BLaER1 treated with 17β-estradiol and CSF1 and Interleukin-3, amounts not matched to agents 10 nM and 100 nM (cell line): Measurements from ENCODE around the gene NDUFV2.
A peak's percentile ranks its signal among the peaks of the same experiment; 100 is the strongest.

Experiments
- H3K27ac ChIP-seq, 11 experiments: shearing (Covaris generic); formaldehyde crosslinking; 2 replicates each; pipeline ENCODE4 v1.8.1; 2022
- H3K27me3 ChIP-seq, 11 experiments: shearing (Covaris generic); formaldehyde crosslinking; 2 replicates each; pipeline ENCODE4 v1.8.1; 2022
- H3K36me3 ChIP-seq, 11 experiments: shearing (Covaris generic); formaldehyde crosslinking; 2 replicates each; pipeline ENCODE4 v1.8.1; 2022
- H3K4me1 ChIP-seq, 10 experiments: shearing (Covaris generic); formaldehyde crosslinking; 2 replicates each; pipeline ENCODE4 v1.8.1; 2022
- H3K4me2 ChIP-seq, 11 experiments: shearing (Covaris generic); formaldehyde crosslinking; 2 replicates each; pipeline ENCODE4 v1.8.1; 2022
- H3K4me3 ChIP-seq, 10 experiments: shearing (Covaris generic); formaldehyde crosslinking; 2 replicates each; pipeline ENCODE4 v1.8.1; 2022
- H3K9ac ChIP-seq, 11 experiments: shearing (Covaris generic); formaldehyde crosslinking; 2 replicates each; pipeline ENCODE4 v1.8.1; 2022
- H3K9me3 ChIP-seq, 11 experiments: shearing (Covaris generic); formaldehyde crosslinking; replicated peaks in 1 of 11; 2 replicates each; pipeline ENCODE4 v1.8.1; 2022
- H4K20me1 ChIP-seq, 11 experiments: shearing (Covaris generic); formaldehyde crosslinking; 2 replicates each; pipeline ENCODE4 v1.8.1; 2022
- Cebpa-rat ChIP-seq, 11 experiments: shearing (Covaris generic); IDR thresholded peaks; 2 replicates each; pipeline ENCODE4 v1.8.1; 2022

Gene NDUFV2

DNA sequence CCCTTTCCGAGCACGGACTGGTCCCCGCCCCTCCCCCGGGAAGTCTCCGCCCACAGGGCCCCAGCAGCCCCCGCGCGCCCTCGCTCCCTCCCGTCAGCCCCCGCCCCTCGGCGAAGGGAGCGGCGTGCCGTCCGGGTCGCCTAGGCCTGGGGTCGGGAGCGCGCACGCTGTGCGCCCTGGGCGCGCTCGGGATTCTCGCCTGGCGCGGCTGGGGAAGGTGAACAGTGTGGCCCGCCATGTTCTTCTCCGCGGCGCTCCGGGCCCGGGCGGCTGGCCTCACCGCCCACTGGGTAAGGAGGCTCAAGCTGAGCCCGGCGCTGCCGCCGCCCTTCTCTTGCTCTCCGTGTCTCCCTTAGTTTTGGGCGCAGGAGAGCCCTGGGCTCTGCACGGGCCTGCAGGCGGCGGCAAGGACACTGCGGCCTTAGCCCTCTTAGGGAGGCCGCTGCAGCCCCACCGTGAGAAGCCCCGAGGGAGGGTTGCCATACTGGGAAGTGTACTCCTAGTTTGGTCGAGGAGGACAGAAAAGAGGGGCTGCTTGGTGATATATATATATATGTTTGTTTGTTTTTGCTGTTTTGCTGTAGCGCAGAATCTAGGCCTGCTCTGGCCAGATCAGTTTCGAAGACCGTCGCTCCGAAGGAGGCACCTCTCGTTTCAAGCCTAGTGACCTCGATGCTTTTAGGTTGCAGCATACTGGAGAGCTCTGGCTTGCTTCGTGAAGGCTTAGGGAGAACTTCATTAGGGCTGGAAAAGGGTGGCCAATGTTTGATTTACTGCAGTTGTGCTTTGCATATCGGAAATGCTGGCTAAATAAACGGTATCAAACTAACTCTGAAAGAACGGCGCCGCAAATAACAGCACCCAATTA, at the start of gene NDUFV2:
Gene NDUFV2, plus strand, starts transcription at position 192 of the 868 bp plus-strand sequence. Its CDS starts 45 bp downstream, at position 237.
- peaks cover 0 to 31% (median 9%) of the 10 kb centered on the region in 11 experiments; a peak in 8 of 22 replicates for H3K36me3 ChIP-seq
- no peak for TF ChIP-seq Cebpa-rat (IDR thresholded peaks at IDR 0.05)
- peak within 1 kb of the TSS; percentile 88 to 96 (median 94) for H3K27ac ChIP-seq
- H3K4me2 ChIP-seq, result peak within 1 kb of the TSS; percentile 83 to 99 (median 96)
- no peaks in the 10 kb centered on the region for H3K27me3 ChIP-seq
- H3K9ac ChIP-seq, result peak within 1 kb of the TSS; percentile 89 to 96 (median 94)
- H3K9me3 ChIP-seq, result no peaks in the 10 kb centered on the region
- peaks cover 40 to 53% (median 45%) of the 10 kb centered on the region in 10 experiments for H3K4me1 ChIP-seq
- H4K20me1 ChIP-seq, result peaks cover 37 to 48% (median 43%) of the 10 kb centered on the region in 11 experiments
- H3K4me3 ChIP-seq, result peak within 1 kb of the TSS; percentile 70 to 86 (median 77)

DNA sequence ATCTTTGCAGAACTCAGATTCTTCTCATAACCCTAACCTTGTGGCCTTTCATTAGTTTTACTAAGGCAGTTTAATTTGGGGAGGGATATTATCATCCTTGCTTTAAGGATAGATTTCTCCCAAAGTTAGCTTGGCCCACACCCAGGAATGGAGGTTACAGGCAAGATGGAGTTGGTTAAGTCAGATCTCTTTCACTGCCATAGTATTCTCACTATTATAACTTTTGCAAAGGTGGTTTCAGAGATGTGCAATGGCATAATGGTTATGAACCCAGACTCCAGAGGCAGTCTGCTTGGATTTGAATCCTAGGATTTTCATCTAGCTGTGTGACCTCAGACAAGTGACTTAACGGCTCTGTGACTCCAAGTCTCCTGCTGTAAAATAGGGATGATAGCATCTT, 48.7 kb upstream of the NDUFV2 start:
- Histone ChIP-seq H3K36me3 (peaks cover 0 to 6% (median 0%) of the 10 kb centered on the region in 11 experiments; a peak in 1 of 22 replicates), H3K4me3 (no peak overlapping the region), H3K4me2 (no peak overlapping the region), H4K20me1 (no peaks in the 10 kb centered on the region), H3K27me3 (no peaks in the 10 kb centered on the region), H3K9ac (no peak overlapping the region), H3K9me3 (peaks cover 39 to 50% (median 47%) of the 10 kb centered on the region in 11 experiments), H3K4me1 (peaks cover 3 to 23% (median 8%) of the 10 kb centered on the region in 10 experiments; a peak in 17 of 20 replicates), H3K27ac (no peak overlapping the region)
- no peak for TF ChIP-seq Cebpa-rat (IDR thresholded peaks at IDR 0.05)

DNA sequence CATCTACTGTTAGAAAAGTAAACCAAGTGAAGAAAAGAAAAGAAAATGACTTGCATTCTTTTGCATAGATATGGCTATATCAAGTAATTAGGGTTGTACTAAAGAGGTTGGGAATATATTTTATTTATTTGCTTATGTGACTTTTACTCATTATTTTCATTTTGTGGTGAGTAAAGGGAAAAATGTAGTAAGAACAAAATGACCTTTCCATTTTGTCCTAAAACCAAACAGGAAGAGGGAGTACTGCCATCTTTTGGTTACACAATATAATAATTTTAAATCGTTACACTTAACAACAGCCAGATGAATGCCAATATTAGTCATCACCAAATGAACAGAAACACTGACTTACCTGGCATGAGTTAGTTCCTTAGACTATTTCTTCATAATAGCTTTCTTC, 47.3 kb upstream of the NDUFV2 start:
- peaks cover 0 to 6% (median 0%) of the 10 kb centered on the region in 11 experiments; a peak in 1 of 22 replicates for H3K36me3 ChIP-seq
- 0 out of 22 replicates have a peak overlapping the region, but pooled peaks of 1 of the 11 experiments have one; percentile 20 for H3K4me2 ChIP-seq
- H3K27ac ChIP-seq, result no peak overlapping the region
- TF ChIP-seq Cebpa-rat (IDR thresholded peaks at IDR 0.05), result no peak
- H4K20me1 ChIP-seq, result no peaks in the 10 kb centered on the region
- H3K4me1 ChIP-seq, result peaks cover 3 to 15% (median 7%) of the 10 kb centered on the region in 10 experiments; a peak in 13 of 20 replicates
- no peaks in the 10 kb centered on the region for H3K27me3 ChIP-seq
- H3K9ac ChIP-seq, result no peak overlapping the region
- peaks cover 30 to 36% (median 34%) of the 10 kb centered on the region in 11 experiments for H3K9me3 ChIP-seq
- H3K4me3 ChIP-seq, result no peak overlapping the region

DNA sequence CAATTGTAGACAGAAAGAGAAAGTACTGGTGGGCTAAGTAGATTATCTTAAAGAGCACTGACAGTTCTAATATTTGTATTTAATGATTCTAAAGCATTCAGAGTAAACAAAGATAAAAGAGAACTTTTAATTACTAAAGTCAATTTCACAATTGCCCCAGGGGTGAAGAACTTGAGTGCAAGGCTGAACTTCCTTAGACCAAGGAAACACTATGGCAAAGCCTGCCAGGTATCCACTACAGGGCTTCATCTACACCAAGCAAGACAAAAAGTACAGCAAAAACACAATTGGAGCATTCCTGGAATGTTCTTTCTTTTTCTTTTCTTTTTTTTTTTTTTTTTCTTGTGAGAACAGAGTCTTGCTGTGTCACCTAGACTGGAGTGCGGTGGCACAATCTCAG, 46.9 kb upstream of the NDUFV2 start:
- Histone ChIP-seq H4K20me1 (no peaks in the 10 kb centered on the region), H3K9ac (no peak overlapping the region), H3K4me1 (peaks cover 3 to 15% (median 7%) of the 10 kb centered on the region in 10 experiments; a peak in 13 of 20 replicates), H3K4me3 (no peak overlapping the region), H3K27me3 (no peaks in the 10 kb centered on the region), H3K4me2 (0 out of 22 replicates have a peak overlapping the region, but pooled peaks of 1 of the 11 experiments have one; percentile 20), H3K36me3 (peaks cover 0 to 6% (median 0%) of the 10 kb centered on the region in 11 experiments; a peak in 1 of 22 replicates), H3K9me3 (peaks cover 25 to 32% (median 29%) of the 10 kb centered on the region in 11 experiments), H3K27ac (no peak overlapping the region)
- no peak for TF ChIP-seq Cebpa-rat (IDR thresholded peaks at IDR 0.05)

DNA sequence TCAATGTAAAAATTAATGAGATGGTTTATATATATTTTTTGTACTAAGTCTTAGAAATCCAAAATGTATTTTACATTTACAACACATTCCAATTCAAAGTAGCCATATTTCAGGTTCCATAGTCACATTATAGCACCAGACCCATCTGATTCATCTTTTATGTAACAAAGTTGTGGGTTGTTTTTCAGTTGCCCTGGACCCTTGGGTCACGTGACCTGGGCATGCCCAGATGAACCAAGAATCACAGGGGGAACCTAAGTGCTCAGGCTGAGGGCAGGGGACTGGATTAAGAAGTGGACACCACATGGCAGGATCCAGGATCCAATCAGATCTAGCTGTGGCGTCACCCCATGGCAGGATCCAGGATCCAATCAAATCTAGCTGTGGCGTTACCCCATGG, 44.9 kb upstream of the NDUFV2 start:
- H3K27me3 ChIP-seq, result no peaks in the 10 kb centered on the region
- H3K4me1 ChIP-seq, result peaks cover 17 to 31% (median 20%) of the 10 kb centered on the region in 10 experiments; a peak in 18 of 20 replicates
- no peak overlapping the region for H3K4me3 ChIP-seq
- H3K9me3 ChIP-seq, result peaks cover 8 to 13% (median 9%) of the 10 kb centered on the region in 11 experiments; a peak in 21 of 22 replicates
- no peak overlapping the region for H3K27ac ChIP-seq
- H4K20me1 ChIP-seq, result no peaks in the 10 kb centered on the region
- no peak overlapping the region for H3K9ac ChIP-seq
- no peak overlapping the region; a peak in 2 of 22 replicates for H3K4me2 ChIP-seq
- no peak for TF ChIP-seq Cebpa-rat (IDR thresholded peaks at IDR 0.05)
- no peaks in the 10 kb centered on the region for H3K36me3 ChIP-seq

DNA sequence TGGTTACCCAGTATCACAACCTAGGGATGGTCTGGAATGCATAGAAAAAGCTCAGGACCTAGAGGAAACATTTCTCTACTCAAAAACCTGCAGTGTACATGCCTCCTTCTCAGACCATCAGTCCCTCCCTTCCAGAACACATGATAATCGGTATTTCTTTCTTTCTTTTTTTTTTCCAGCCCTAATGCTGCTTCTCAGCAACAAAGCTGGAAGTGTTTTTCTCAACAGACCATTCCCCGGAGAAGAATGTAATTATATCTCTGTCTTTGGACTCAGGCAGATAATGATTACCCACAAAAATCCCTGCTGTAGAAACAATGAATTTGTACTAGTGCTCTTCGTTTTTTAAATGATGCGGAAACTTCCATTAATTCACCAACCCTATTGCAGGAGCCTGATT, 44.1 kb upstream of the NDUFV2 start:
- Histone ChIP-seq H3K9me3 (peaks cover under 1 to 6% (median 1%) of the 10 kb centered on the region in 11 experiments; a peak in 17 of 22 replicates), H4K20me1 (no peaks in the 10 kb centered on the region), H3K9ac (no peak overlapping the region), H3K27ac (no peak overlapping the region), H3K4me1 (peaks cover 17 to 39% (median 24%) of the 10 kb centered on the region in 10 experiments; a peak in 18 of 20 replicates), H3K4me3 (no peak overlapping the region), H3K36me3 (no peaks in the 10 kb centered on the region), H3K27me3 (no peaks in the 10 kb centered on the region), H3K4me2 (no peak overlapping the region)
- no peak for TF ChIP-seq Cebpa-rat (IDR thresholded peaks at IDR 0.05)

DNA sequence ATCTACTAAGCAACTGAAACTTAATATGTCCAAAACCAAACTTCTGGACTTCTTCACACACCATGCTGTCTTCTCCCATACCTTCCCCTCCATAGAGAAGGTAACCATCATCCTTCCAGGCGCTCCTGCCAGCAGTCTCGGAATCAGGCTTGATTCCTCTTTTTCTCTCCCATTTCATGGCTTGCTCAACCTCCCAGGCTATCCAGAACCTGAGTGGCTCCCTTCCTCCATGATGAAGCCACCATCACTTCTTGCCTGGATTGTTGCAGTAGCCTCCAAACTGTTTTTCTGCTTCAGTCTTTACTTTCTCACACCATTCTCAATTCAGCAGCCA, 40.1 kb upstream of the NDUFV2 start:
- Histone ChIP-seq H3K4me1 (peaks cover 29 to 60% (median 41%) of the 10 kb centered on the region in 10 experiments), H3K4me3 (no peak overlapping the region; a peak in 1 of 20 replicates), H3K9me3 (no peaks in the 10 kb centered on the region), H4K20me1 (no peaks in the 10 kb centered on the region), H3K4me2 (peak overlapping the region; percentile 3 to 86 (median 53); a peak in 17 of 22 replicates), H3K36me3 (no peaks in the 10 kb centered on the region), H3K9ac (peak overlapping the region in 1 of 11 experiments; percentile 33; a peak in 3 of 22 replicates), H3K27ac (peak overlapping the region in 6 of 11 experiments; percentile 29 to 71 (median 50); a peak in 9 of 22 replicates), H3K27me3 (no peaks in the 10 kb centered on the region)
- no peak for TF ChIP-seq Cebpa-rat (IDR thresholded peaks at IDR 0.05)

DNA sequence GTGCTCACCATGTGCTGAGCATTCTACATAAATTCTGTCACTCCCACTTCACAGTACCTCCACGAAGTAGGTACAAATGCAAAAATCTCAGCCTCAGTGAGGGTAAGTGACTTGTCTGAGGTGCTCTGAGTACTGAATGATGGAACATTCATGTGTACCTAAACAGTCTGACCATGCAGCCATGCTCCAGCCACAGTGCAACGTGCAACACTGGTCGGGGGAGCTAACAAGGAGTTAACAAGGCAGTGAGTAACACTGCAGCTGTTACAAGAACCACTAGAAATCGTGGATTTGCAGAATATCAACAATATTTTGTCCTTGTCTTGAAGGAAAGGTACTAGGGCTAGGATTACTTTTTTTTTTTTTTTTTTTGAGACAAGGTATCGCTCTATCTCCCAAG, 36.6 kb upstream of the NDUFV2 start:
- peak overlapping the region; percentile 11 to 79 (median 49); a peak in 14 of 22 replicates for H3K4me2 ChIP-seq
- no peak overlapping the region for H3K27ac ChIP-seq

DNA sequence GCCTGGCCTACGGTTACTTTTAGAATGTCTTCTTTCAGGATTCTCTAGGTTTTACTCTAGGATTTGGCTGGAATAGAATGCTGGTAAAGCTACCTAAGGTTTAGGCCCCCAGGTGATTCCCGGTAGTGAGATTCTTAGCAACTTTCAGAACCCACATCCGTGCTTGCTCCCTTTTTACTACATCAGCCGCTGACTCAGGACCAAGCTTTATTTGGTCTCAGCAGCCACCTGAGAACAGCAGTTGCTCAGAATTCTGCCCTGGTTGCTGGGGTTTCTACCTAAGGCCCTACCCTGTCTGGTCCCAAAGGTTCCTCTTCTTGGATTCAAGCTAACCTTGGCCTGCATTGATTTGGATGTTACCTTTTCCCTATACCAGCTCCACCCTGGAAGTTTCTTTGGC, 36.1 kb upstream of the NDUFV2 start:
- H3K4me2 ChIP-seq, result peak overlapping the region; percentile 18 to 79 (median 55); a peak in 21 of 22 replicates
- H3K27me3 ChIP-seq, result no peaks in the 10 kb centered on the region
- no peak for TF ChIP-seq Cebpa-rat (IDR thresholded peaks at IDR 0.05)
- no peaks in the 10 kb centered on the region for H4K20me1 ChIP-seq
- H3K9ac ChIP-seq, result no peak overlapping the region
- H3K4me3 ChIP-seq, result no peak overlapping the region
- no peaks in the 10 kb centered on the region for H3K36me3 ChIP-seq
- H3K27ac ChIP-seq, result no peak overlapping the region
- H3K9me3 ChIP-seq, result no peaks in the 10 kb centered on the region
- H3K4me1 ChIP-seq, result peaks cover 63 to 88% (median 75%) of the 10 kb centered on the region in 10 experiments

More for the DNA sequence above, 36.6 kb upstream of the NDUFV2 start:
- TF ChIP-seq Cebpa-rat (IDR thresholded peaks at IDR 0.05), result no peak
- Histone ChIP-seq H3K4me3 (no peak overlapping the region), H4K20me1 (no peaks in the 10 kb centered on the region), H3K9me3 (no peaks in the 10 kb centered on the region), H3K4me1 (peaks cover 63 to 93% (median 75%) of the 10 kb centered on the region in 10 experiments), H3K9ac (no peak overlapping the region), H3K36me3 (no peaks in the 10 kb centered on the region), H3K27me3 (no peaks in the 10 kb centered on the region)
